ENCODE results near the gene D2HGDH.
"Not testable (repeated sequence)": the region's sequence is repeated elsewhere in the genome, so short reads cannot be mapped to it uniquely, and the experiment has no call there.

The D2HGDH gene

GRCh38 chr2:241732513-241733186, 1.8 kb upstream of the D2HGDH start:
- DNase-seq (ENCODE audit: low read depth): peak; percentile 46
- TF ChIP-seq, protein P1, sequence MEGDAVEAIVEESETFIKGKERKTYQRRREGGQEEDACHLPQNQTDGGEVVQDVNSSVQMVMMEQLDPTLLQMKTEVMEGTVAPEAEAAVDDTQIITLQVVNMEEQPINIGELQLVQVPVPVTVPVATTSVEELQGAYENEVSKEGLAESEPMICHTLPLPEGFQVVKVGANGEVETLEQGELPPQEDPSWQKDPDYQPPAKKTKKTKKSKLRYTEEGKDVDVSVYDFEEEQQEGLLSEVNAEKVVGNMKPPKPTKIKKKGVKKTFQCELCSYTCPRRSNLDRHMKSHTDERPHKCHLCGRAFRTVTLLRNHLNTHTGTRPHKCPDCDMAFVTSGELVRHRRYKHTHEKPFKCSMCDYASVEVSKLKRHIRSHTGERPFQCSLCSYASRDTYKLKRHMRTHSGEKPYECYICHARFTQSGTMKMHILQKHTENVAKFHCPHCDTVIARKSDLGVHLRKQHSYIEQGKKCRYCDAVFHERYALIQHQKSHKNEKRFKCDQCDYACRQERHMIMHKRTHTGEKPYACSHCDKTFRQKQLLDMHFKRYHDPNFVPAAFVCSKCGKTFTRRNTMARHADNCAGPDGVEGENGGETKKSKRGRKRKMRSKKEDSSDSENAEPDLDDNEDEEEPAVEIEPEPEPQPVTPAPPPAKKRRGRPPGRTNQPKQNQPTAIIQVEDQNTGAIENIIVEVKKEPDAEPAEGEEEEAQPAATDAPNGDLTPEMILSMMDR (conservative IDR thresholded peaks at IDR 0.05; ENCODE audit: low read depth, low read length): peak; percentile 43
- H3K4me3 ChIP-seq (ENCODE audit: low read depth, low read length): not testable (repeated sequence)

GRCh38 chr2:241733391-241734207, 831 bp upstream of the D2HGDH start:
- DNase-seq (ENCODE audit: low read depth): no peak
- TF ChIP-seq, protein P1 (conservative IDR thresholded peaks at IDR 0.05; ENCODE audit: low read depth, low read length): no peak

GRCh38 chr2:241734208-241734466, 293 bp upstream of the D2HGDH start:
- TF ChIP-seq, protein P1 (conservative IDR thresholded peaks at IDR 0.05; ENCODE audit: low read depth, low read length): no peak
- H3K4me3 ChIP-seq (ENCODE audit: low read depth, low read length): peak overlapping the region; percentile 82
- DNase-seq (ENCODE audit: low read depth): no peak

More at GRCh38 chr2:241733391-241734207, 831 bp upstream of the D2HGDH start:
- H3K4me3 ChIP-seq (ENCODE audit: low read depth, low read length): peak overlapping the region; percentile 82

DNA sequence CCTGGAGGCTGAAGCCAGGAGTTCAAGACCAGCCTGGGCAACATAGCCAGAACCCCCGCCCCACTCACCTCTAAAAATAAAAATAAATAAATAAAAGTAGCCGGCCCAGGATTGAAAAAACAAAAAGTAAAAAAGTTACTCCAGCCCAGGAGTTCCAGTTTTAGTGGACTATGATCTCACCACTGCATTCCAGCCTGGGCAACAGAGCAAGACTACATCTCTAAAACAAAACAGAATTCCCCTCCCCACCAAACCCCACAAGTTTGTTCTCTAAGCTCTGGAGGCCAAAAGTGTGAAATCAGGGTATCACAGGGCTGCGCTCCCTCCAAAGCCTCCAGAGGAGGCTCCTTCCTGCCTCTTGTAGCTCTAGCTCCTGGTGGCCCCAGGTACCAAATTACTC, 1.7 kb downstream of the D2HGDH start:
- TF ChIP-seq, protein P1 (conservative IDR thresholded peaks at IDR 0.05; ENCODE audit: low read depth, low read length): no peak
- H3K4me3 ChIP-seq (ENCODE audit: low read depth, low read length): no peak overlapping the region
- no peak for DNase-seq (ENCODE audit: low read depth)

- no peak overlapping the region for H3K4me3 ChIP-seq (ENCODE audit: low read depth, low read length)
- no peak for DNase-seq (ENCODE audit: low read depth)
- TF ChIP-seq, protein P1 (conservative IDR thresholded peaks at IDR 0.05; ENCODE audit: low read depth, low read length): no peak
Observed at GRCh38 chr2:241738040-241738686, 3.7 kb downstream of the D2HGDH start.

DNA sequence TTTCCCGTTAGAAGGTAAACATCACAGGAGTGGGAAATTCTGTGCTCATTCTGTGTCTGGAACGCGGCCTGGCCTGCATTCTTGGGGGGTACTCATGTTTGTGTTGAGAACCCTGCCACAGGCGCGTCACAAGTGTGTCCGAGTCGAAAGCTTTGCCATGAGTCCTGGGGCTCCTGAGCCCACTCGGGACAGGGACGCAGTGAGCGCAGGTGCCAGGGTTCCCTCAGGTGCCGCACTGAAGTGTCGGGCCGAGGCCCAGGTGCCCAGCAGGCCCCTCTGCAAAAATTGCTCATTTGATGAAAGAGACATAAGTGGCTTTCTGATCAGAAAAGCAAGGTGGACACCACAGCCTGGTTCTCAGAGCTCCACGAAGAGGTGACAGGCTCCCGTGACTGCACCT, 4.7 kb downstream of the D2HGDH start:
- no peak for DNase-seq (ENCODE audit: low read depth)
- TF ChIP-seq, protein P1 (conservative IDR thresholded peaks at IDR 0.05; ENCODE audit: low read depth, low read length): no peak
- no peak overlapping the region for H3K4me3 ChIP-seq (ENCODE audit: low read depth, low read length)
